DND-41 (cell line): Measurements from ENCODE around the gene PNO1.
"Not testable (repeated sequence)": the region's sequence is repeated elsewhere in the genome, so short reads cannot be mapped to it uniquely, and the experiment has no call there.

ENCODE experiments used
- ATAC-seq: fragments of 200-7000 bp; cut with Tn5 transposase; 3 replicates; pipeline ENCODE4 v1.9.1; 2021; ENCODE audit warnings: low read depth; ENCODE audit not compliant: insufficient read depth
- DNase-seq: peaks from one replicate; pipeline ENCODE4 v3.0.0-alpha.2; 2020
- H2AFZ ChIP-seq: 2 replicates; pipeline ENCODE4 v1.6.0; 2012; ENCODE audit warnings: low read depth, low read length
- H3K27ac ChIP-seq: 2 replicates; pipeline ENCODE4 v1.5.1; 2012; ENCODE audit warnings: low read length, inconsistent platforms
- H3K27me3 ChIP-seq: fragments of 200-600 bp; sonication (generic); 2 replicates; pipeline ENCODE4 v1.6.0; 2012; ENCODE audit warnings: low read length, mild to moderate bottlenecking, inconsistent platforms; ENCODE audit not compliant: insufficient read depth, poor library complexity
- H3K36me3 ChIP-seq: 2 replicates; pipeline ENCODE4 v1.5.1; 2012; ENCODE audit warnings: low read length, inconsistent platforms; ENCODE audit not compliant: insufficient read depth
- H3K4me1 ChIP-seq: 2 replicates; pipeline ENCODE4 v1.5.1; 2012; ENCODE audit warnings: mild to moderate bottlenecking, low read length; ENCODE audit not compliant: insufficient read depth
- H3K4me2 ChIP-seq: 2 replicates; pipeline ENCODE4 v1.6.0; 2012; ENCODE audit warnings: mild to moderate bottlenecking, moderate library complexity, low read length, inconsistent platforms; ENCODE audit not compliant: insufficient read depth
- H3K4me3 ChIP-seq, 2 experiments: fragments of 200-600 bp in 1 of 2; shearing (Covaris generic) in 1 of 2; 2 replicates each; pipeline ENCODE4 v1.5.1; 2012 to 2016; ENCODE audit warnings: inconsistent platforms in 2 of 2, low read length in 2 of 2, mild to moderate bottlenecking in 2 of 2, low read depth in 1 of 2, moderate library complexity in 1 of 2
- H3K79me2 ChIP-seq: 2 replicates; pipeline ENCODE4 v1.6.0; 2012; ENCODE audit warnings: low read length, inconsistent platforms; ENCODE audit not compliant: insufficient read depth
- H3K9ac ChIP-seq: 2 replicates; pipeline ENCODE4 v1.6.0; 2012; ENCODE audit warnings: low read depth, mild to moderate bottlenecking, inconsistent platforms, low read length, moderate library complexity
- H3K9me3 ChIP-seq: 2 replicates; pipeline ENCODE4 v1.5.1; 2012; ENCODE audit warnings: low read length, moderate library complexity, mild to moderate bottlenecking, inconsistent platforms; ENCODE audit not compliant: insufficient read depth, severe bottlenecking
- H4K20me1 ChIP-seq: 2 replicates; pipeline ENCODE4 v1.6.0; 2012; ENCODE audit warnings: low read length; ENCODE audit not compliant: insufficient read depth
- EZH2 ChIP-seq: IDR thresholded peaks from 3 replicates; pipeline ENCODE4 v1.6.1; 2012; ENCODE audit warnings: borderline replicate concordance, low read depth, mild to moderate bottlenecking, moderate library complexity, low read length, inconsistent platforms; ENCODE audit not compliant: severe bottlenecking
- TF ChIP-seq, protein P1 (sequence below): IDR thresholded peaks from 2 replicates; pipeline ENCODE4 v1.5.1; 2012; ENCODE audit warnings: borderline replicate concordance, low read length, moderate library complexity, mild to moderate bottlenecking; ENCODE audit not compliant: poor library complexity, severe bottlenecking; ENCODE audit errors: extremely low read depth

Gene PNO1

DNA sequence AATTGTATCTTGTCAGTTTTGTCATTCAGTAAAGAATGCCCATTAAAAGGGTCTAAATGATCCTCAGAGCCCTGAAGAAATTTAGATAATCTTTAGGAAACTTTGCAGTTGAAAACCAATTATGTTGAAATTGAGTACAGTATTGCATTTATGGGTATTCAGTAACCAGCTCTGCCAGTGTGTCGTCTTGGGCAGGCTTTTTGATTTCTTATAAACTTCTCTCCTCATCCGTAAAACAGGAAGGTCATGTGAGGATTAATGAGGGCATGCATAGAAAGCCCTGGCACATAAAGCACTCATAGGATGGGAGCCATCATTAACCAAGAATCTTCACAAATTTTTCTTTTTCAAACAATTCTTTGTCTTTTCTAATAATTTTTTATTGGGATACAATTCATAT, 14.8 kb downstream of the PNO1 start:
- Histone ChIP-seq H3K36me3 (peaks cover 72% of the 10 kb centered on the region), H2AFZ (no peak overlapping the region), H3K4me3 (no peak overlapping the region), H3K4me2 (no peak overlapping the region), H3K4me1 (no peaks in the 10 kb centered on the region), H3K27me3 (no peaks in the 10 kb centered on the region), H3K9ac (no peak overlapping the region), H3K9me3 (no peaks in the 10 kb centered on the region), H3K79me2 (peaks cover 18% of the 10 kb centered on the region), H4K20me1 (peaks cover 14% of the 10 kb centered on the region), H3K27ac (no peak overlapping the region)
- TF ChIP-seq, protein P1, sequence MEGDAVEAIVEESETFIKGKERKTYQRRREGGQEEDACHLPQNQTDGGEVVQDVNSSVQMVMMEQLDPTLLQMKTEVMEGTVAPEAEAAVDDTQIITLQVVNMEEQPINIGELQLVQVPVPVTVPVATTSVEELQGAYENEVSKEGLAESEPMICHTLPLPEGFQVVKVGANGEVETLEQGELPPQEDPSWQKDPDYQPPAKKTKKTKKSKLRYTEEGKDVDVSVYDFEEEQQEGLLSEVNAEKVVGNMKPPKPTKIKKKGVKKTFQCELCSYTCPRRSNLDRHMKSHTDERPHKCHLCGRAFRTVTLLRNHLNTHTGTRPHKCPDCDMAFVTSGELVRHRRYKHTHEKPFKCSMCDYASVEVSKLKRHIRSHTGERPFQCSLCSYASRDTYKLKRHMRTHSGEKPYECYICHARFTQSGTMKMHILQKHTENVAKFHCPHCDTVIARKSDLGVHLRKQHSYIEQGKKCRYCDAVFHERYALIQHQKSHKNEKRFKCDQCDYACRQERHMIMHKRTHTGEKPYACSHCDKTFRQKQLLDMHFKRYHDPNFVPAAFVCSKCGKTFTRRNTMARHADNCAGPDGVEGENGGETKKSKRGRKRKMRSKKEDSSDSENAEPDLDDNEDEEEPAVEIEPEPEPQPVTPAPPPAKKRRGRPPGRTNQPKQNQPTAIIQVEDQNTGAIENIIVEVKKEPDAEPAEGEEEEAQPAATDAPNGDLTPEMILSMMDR = no peak
- TF ChIP-seq EZH2 = no peak
- no peak for DNase-seq
- no peak for ATAC-seq

DNA sequence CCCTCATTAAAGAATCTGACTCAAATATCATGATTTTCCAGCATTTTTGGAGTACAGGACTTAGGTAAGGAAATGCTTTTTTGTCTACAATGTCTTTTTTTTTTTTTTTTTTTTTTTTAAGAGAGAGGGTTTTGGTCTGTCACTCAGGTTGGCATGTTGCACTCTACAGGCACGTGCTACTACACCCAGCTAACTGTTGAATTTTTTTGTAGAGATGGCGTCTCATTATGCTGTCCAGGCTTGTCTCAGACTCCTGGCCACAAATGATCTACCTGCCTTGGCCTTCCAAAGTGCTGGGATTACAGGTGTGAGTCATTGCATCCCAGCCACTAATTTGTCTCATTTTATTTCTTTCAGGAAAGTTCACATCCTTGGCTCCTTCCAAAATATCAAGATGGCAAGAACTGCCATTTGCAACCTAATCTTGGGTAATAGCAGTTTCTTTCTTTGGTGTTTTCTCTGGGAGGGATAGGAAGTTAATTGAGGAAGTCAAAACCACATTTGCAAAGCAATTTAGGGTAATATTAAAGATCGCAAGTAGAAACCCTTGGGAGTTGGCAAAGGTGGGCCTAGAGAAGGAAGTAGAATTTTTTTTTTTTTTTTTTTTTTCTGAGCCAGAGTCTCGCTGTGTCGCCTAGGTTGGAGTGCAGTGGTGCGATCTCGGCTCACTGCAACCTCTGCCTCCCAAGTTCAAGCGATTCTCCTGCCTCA, 15.5 kb downstream of the PNO1 start:
- ATAC-seq (no peak), DNase-seq (no peak)
- H2AFZ ChIP-seq = no peak overlapping the region
- peaks cover 17% of the 10 kb centered on the region for H4K20me1 ChIP-seq
- H3K79me2 ChIP-seq = peaks cover 19% of the 10 kb centered on the region
- no peaks in the 10 kb centered on the region for H3K27me3 ChIP-seq
- no peak overlapping the region for H3K4me2 ChIP-seq
- no peaks in the 10 kb centered on the region for H3K4me1 ChIP-seq
- TF ChIP-seq, protein P1 = no peak
- no peak for TF ChIP-seq EZH2
- H3K9me3 ChIP-seq = no peaks in the 10 kb centered on the region
- H3K36me3 ChIP-seq = peaks cover 72% of the 10 kb centered on the region
- H3K4me3 ChIP-seq = no peak overlapping the region
- no peak overlapping the region for H3K9ac ChIP-seq
- H3K27ac ChIP-seq = no peak overlapping the region

DNA sequence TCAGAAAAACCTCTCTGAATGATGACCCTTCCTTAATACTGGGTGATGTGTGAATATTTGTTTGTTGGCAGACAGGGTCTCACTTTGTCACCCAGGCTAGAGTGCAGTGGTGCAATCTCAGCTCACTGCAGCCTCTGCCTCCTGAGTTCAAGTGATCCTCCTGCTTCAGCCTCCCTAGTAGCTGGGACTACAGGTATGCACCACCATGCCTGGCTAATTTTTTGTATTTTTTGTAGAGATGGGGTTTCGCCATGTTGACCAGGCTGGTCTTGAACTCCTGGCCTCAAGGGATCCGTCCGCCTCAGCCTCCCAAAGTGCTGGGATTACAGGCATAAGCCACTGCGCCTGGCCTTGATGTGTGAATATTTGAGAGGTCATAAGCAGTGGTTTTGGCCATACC, 17.5 kb downstream of the PNO1 start:
- H3K27me3 ChIP-seq, H3K4me1 ChIP-seq, ATAC-seq, H3K9me3 ChIP-seq, DNase-seq, H3K4me2 ChIP-seq, H2AFZ ChIP-seq, H3K4me3 ChIP-seq, H3K27ac ChIP-seq, H3K9ac ChIP-seq: not testable (repeated sequence)
- H4K20me1 ChIP-seq = peaks cover 20% of the 10 kb centered on the region; the same call in 1 of the 2 replicates
- peaks cover 87% of the 10 kb centered on the region for H3K36me3 ChIP-seq
- peaks cover 24% of the 10 kb centered on the region for H3K79me2 ChIP-seq

DNA sequence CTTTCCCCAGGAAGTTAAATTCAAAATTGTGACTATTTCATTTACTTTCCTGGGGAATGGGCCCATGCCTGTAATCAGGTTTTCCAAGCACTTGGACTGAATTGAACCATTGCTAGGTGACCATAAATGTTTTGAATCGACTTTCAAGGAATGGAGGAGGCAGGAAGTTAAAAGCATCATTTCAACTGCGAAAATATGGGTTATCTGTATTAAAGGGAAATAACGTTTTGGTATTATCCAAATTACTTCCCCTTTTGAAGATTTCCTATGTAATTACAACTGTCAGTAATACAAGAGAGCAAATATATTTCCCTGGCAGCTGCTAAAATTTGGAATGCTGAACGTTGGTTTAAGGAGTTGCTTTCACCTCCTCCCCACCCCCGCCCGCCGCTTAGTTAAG, 19.0 kb downstream of the PNO1 start:
- H3K4me3 ChIP-seq = no peak overlapping the region
- TF ChIP-seq, protein P1 = no peak
- no peak for TF ChIP-seq EZH2
- no peak overlapping the region for H3K4me2 ChIP-seq
- H3K79me2 ChIP-seq = peaks cover 19% of the 10 kb centered on the region
- no peaks in the 10 kb centered on the region for H3K9me3 ChIP-seq
- H3K27me3 ChIP-seq = no peaks in the 10 kb centered on the region
- no peak for DNase-seq
- H3K4me1 ChIP-seq = no peaks in the 10 kb centered on the region
- ATAC-seq = no peak
- H3K36me3 ChIP-seq = peaks cover 92% of the 10 kb centered on the region
- H2AFZ ChIP-seq = no peak overlapping the region
- no peak overlapping the region for H3K27ac ChIP-seq
- no peak overlapping the region for H3K9ac ChIP-seq
- peaks cover 16% of the 10 kb centered on the region; the same call in 1 of the 2 replicates for H4K20me1 ChIP-seq
